HepG2 (cell line): ENCODE data around the gene ATG16L2. TPM values are rescaled to one million over a fixed set of nuclear protein-coding genes. Genes with fewer than 3 reads are reported as not detected.

Experiments
- CERS6 ChIP-seq: sonication (generic); formaldehyde crosslinking; IDR thresholded peaks from 2 replicates; pipeline ENCODE4 v1.5.0; 2020; ENCODE audit warnings: missing genetic modification reagents
- ETV5 ChIP-seq: IDR thresholded peaks from 2 replicates; pipeline ENCODE4 v1.6.1; 2018; ENCODE audit warnings: missing biosample characterization, missing genetic modification reagents, inconsistent platforms, borderline replicate concordance
- HDAC2 ChIP-seq: sonication (generic); formaldehyde crosslinking; IDR thresholded peaks from 2 replicates; pipeline ENCODE4 v1.4.0; 2020; ENCODE audit warnings: missing genetic modification reagents
- HDAC6 ChIP-seq: fragments of 200-600 bp; sonication (generic); IDR thresholded peaks from 2 replicates; pipeline ENCODE4 v1.7.0; 2017; ENCODE audit warnings: mild to moderate bottlenecking, antibody characterized with exemption, low read length, low read depth
- HNRNPUL1 ChIP-seq: fragments of 200-400 bp; formaldehyde crosslinking; IDR thresholded peaks from 2 replicates; pipeline ENCODE4 v1.6.1; 2017; ENCODE audit warnings: low read depth, mild to moderate bottlenecking, low read length, moderate library complexity
- KDM3A ChIP-seq: IDR thresholded peaks from 2 replicates; pipeline ENCODE4 v1.6.1; 2018; ENCODE audit warnings: low read depth, missing compliant biosample characterization
- MAZ ChIP-seq, 2 experiments: sonication (generic) in 1 of 2; formaldehyde crosslinking in 1 of 2; IDR thresholded peaks; 2 replicates each; pipeline versions ENCODE4 v1.5.0 to v1.6.1; 2012 to 2020; ENCODE audit warnings: low read depth in 2 of 2, mild to moderate bottlenecking in 2 of 2, borderline replicate concordance in 1 of 2, improper control_type of control experiment in 1 of 2, low read length in 1 of 2, missing genetic modification reagents in 1 of 2, moderate library complexity in 1 of 2
- ZFAT ChIP-seq: sonication (generic); formaldehyde crosslinking; conservative IDR thresholded peaks from 2 replicates; pipeline ENCODE4 v1.8.1; 2023; ENCODE audit warnings: missing genetic modification reagents, inconsistent platforms
- ZNF567 ChIP-seq: sonication (generic); formaldehyde crosslinking; IDR thresholded peaks from 2 replicates; pipeline ENCODE4 v1.8.1; 2023; ENCODE audit warnings: mild to moderate bottlenecking, missing genetic modification reagents, borderline replicate concordance
- ZNF597 ChIP-seq: sonication (generic); formaldehyde crosslinking; IDR thresholded peaks from 2 replicates; pipeline ENCODE4 v1.5.0; 2020; ENCODE audit warnings: missing genetic modification reagents
- ZNF607 ChIP-seq: sonication (generic); formaldehyde crosslinking; IDR thresholded peaks from 2 replicates; pipeline ENCODE4 v1.5.1; 2020; ENCODE audit warnings: missing genetic modification reagents, mild to moderate bottlenecking, borderline replicate concordance
- polyA plus RNA-seq, 8 experiments: library from polyadenylated mRNA; depleted of rRNA in 3 of 8; stranded (reverse) in 7 of 8; unstranded in 1 of 8; fragments of >200 nt; fragmentation: Illumina TruSeq in 4 of 8; extraction: Trizol in 4 of 8; gene quantifications; 2 replicates each; pipeline versions ENCODE4 v1.2.1 to v1.2.3, GENCODE V29; 2011 to 2016; ENCODE audit warnings: low read depth in 4 of 8, missing spikeins in 1 of 8, mixed read lengths in 1 of 8; ENCODE audit not compliant: insufficient read depth in 1 of 8
- total RNA-seq, 5 experiments: library from RNA; depleted of rRNA; stranded (reverse); fragments of >200 nt; fragmentation: Illumina TruSeq; extraction: Trizol; gene quantifications; 2 replicates each; pipeline ENCODE4 v1.2.3, GENCODE V29; 2016; ENCODE audit warnings: low read depth in 1 of 5
- TF ChIP-seq, protein P1 (sequence below), 2 experiments: fragments of 450-650 bp in 1 of 2; sonication (generic) in 1 of 2; formaldehyde crosslinking in 1 of 2; IDR thresholded peaks; 2 replicates each; pipeline versions ENCODE4 v1.6.1 to v1.8.0; 2016 to 2022; ENCODE audit warnings: antibody characterized with exemption in 1 of 2, mild to moderate bottlenecking in 1 of 2, missing genetic modification reagents in 1 of 2
- TF ChIP-seq, protein P2 (sequence below): sonication (generic); formaldehyde crosslinking; IDR thresholded peaks from 2 replicates; pipeline ENCODE4 v1.5.0; 2020; ENCODE audit warnings: missing genetic modification reagents

ATG16L2 gene
- total and polyA plus RNA-seq, 2 of the 13 experiments (the other 11 are each of a cell fraction or from before 2014, with no cell fraction given): 6.2 to 14.8 TPM

DNA sequence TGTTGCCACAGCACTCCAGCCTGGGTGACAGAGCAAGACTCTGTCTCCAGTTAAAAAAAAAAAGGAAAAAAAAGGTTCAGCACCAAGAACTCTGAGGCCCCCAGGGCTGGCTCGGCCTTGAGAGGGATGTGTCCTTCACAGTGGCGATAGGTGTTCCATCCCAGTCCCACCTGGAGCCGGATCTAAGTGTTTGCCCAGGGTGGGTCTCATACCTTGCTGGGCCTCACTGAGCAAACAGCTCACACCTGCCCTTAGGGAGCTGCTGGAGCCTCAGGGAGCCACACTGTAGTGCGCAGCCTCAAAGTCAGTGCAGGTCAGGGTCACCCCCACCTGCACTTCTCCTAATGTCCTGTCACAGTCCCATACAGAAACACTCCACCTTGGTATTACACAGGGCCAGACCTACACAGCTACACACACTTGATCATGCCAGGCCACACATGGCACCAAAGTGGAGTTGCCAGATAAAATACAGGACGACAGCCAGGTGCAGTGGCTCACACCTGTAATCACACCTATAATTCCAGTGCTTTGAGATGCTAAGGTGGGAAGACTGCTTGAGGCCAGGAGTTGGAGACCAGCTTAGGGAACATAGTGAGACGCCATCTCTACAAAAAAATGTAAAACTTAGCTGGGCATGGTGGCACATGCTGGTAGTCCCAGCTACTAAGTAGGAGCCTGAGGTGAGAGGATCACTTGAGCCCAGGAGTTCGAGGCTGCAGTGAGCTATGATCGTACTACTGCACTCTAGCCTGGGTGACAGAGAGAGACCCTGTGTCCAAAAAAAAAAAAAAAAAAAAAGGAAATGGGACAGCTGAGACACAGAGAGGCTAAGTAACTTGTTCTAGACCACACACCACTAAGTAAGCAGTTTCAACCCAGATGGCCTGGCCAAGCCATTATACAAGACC, 27.7 kb upstream of the ATG16L2 start (continued):
- TF ChIP-seq MAZ (IDR thresholded peaks at IDR 0.05; ENCODE audit: borderline replicate concordance, low read depth, low read length) (no peak), MAZ (CRISPR knock-in tag; IDR thresholded peaks at IDR 0.05; ENCODE audit: low read depth) (peak; percentile 18), HNRNPUL1 (no peak), ZFAT (no peak), HDAC6 (no peak), CERS6 (CRISPR knock-in tag) (no peak), ZNF597 (CRISPR knock-in tag) (no peak), ZNF607 (CRISPR knock-in tag) (no peak), ETV5 (CRISPR knock-in tag) (peak; percentile 92), ZNF567 (CRISPR knock-in tag) (0 out of 2 replicates have a peak, but pooled peaks have one; percentile 13), HDAC2 (CRISPR knock-in tag) (peak; percentile 69), KDM3A (CRISPR knock-in tag) (no peak)
- TF ChIP-seq, protein P1, sequence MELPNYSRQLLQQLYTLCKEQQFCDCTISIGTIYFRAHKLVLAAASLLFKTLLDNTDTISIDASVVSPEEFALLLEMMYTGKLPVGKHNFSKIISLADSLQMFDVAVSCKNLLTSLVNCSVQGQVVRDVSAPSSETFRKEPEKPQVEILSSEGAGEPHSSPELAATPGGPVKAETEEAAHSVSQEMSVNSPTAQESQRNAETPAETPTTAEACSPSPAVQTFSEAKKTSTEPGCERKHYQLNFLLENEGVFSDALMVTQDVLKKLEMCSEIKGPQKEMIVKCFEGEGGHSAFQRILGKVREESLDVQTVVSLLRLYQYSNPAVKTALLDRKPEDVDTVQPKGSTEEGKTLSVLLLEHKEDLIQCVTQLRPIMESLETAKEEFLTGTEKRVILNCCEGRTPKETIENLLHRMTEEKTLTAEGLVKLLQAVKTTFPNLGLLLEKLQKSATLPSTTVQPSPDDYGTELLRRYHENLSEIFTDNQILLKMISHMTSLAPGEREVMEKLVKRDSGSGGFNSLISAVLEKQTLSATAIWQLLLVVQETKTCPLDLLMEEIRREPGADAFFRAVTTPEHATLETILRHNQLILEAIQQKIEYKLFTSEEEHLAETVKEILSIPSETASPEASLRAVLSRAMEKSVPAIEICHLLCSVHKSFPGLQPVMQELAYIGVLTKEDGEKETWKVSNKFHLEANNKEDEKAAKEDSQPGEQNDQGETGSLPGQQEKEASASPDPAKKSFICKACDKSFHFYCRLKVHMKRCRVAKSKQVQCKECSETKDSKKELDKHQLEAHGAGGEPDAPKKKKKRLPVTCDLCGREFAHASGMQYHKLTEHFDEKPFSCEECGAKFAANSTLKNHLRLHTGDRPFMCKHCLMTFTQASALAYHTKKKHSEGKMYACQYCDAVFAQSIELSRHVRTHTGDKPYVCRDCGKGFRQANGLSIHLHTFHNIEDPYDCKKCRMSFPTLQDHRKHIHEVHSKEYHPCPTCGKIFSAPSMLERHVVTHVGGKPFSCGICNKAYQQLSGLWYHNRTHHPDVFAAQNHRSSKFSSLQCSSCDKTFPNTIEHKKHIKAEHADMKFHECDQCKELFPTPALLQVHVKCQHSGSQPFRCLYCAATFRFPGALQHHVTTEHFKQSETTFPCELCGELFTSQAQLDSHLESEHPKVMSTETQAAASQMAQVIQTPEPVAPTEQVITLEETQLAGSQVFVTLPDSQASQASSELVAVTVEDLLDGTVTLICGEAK (IDR thresholded peaks at IDR 0.05): no peak
- TF ChIP-seq, protein P1 (CRISPR knock-in tag; IDR thresholded peaks at IDR 0.05): no peak; the same call in 1 of the 2 replicates
- TF ChIP-seq, protein P2, sequence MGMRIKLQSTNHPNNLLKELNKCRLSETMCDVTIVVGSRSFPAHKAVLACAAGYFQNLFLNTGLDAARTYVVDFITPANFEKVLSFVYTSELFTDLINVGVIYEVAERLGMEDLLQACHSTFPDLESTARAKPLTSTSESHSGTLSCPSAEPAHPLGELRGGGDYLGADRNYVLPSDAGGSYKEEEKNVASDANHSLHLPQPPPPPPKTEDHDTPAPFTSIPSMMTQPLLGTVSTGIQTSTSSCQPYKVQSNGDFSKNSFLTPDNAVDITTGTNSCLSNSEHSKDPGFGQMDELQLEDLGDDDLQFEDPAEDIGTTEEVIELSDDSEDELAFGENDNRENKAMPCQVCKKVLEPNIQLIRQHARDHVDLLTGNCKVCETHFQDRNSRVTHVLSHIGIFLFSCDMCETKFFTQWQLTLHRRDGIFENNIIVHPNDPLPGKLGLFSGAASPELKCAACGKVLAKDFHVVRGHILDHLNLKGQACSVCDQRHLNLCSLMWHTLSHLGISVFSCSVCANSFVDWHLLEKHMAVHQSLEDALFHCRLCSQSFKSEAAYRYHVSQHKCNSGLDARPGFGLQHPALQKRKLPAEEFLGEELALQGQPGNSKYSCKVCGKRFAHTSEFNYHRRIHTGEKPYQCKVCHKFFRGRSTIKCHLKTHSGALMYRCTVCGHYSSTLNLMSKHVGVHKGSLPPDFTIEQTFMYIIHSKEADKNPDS: no peak
